ENCODE measurements around the gene ADAMTSL1. TPM values are rescaled to one million over a fixed set of nuclear protein-coding genes. Genes with fewer than 3 reads are reported as not detected.

The ADAMTSL1 gene
- total RNA-seq, 2 experiments from 2014 or later = not detected

DNA sequence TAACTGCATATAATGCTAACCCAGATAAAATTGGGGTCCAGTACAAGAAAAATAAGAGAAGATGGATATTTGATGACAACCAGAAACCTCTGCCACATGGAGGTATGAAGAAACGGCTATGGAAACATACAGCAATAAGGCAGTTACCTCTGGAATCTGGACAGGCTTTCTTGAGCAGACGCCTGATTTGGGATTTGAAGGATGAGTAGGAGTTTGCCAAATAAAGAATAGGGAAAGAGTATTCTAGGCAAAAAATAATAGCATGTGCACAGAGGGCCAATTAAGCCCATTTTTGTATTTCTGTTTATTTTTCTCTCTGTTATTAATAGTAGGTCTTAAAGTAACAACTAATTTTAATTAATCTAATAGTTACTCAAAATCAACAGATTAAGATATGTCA is 144.9 kb downstream of the ADAMTSL1 start:
- intact Hi-C loops (cut with micrococcal nuclease) = no loop called here
- TF ChIP-seq, protein P1, sequence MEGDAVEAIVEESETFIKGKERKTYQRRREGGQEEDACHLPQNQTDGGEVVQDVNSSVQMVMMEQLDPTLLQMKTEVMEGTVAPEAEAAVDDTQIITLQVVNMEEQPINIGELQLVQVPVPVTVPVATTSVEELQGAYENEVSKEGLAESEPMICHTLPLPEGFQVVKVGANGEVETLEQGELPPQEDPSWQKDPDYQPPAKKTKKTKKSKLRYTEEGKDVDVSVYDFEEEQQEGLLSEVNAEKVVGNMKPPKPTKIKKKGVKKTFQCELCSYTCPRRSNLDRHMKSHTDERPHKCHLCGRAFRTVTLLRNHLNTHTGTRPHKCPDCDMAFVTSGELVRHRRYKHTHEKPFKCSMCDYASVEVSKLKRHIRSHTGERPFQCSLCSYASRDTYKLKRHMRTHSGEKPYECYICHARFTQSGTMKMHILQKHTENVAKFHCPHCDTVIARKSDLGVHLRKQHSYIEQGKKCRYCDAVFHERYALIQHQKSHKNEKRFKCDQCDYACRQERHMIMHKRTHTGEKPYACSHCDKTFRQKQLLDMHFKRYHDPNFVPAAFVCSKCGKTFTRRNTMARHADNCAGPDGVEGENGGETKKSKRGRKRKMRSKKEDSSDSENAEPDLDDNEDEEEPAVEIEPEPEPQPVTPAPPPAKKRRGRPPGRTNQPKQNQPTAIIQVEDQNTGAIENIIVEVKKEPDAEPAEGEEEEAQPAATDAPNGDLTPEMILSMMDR (IDR thresholded peaks at IDR 0.05) = no peak

DNA sequence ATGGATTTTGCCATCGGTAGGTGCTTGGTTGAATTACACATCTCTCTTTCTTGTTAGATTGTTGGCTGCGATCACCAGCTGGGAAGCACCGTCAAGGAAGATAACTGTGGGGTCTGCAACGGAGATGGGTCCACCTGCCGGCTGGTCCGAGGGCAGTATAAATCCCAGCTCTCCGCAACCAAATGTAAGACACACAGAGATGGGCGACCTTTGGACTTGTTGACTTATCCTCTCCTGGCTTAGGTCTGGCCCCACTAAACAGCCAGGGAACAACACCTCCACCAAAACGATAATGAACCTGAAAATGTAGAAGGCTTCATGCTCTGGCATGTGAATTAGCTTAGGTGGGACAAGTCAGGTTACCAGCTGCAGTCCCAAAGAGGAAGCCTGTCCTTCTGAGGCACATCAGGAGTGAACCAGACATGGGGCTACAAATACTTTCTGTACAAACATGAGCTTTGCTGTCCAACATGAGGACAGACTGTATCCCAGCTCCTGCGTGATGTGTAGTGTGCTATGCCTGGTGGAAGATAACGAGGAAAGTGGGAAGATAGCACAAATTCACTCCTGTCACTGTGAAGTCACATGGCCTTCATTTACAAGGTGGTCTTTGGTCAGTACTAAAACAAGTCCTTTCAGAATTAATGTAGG is 148.4 kb downstream of the ADAMTSL1 start:
- intact Hi-C loops (cut with micrococcal nuclease) = no loop called here
- TF ChIP-seq, protein P1 (IDR thresholded peaks at IDR 0.05) = no peak
- Mint-ChIP-seq H3K27me3 (peaks cover 2% of the 10 kb centered on the region), H3K27ac (no peak overlapping the region), H3K4me3 (no peak overlapping the region), H3K4me1 (ENCODE audit: low read depth) (no peaks in the 10 kb centered on the region), H3K9me3 (no peaks in the 10 kb centered on the region), H3K36me3 (ENCODE audit: low read depth) (no peaks in the 10 kb centered on the region)
- ATAC-seq = no peak
- CTCF ChIA-PET = no interaction called here
- DNase-seq = no peak
- POLR2A ChIA-PET = no interaction called here

More for the DNA sequence above, 144.9 kb downstream of the ADAMTSL1 start:
- H3K27ac Mint-ChIP-seq = no peak overlapping the region
- no peak for ATAC-seq
- H3K4me1 Mint-ChIP-seq (ENCODE audit: low read depth) = no peaks in the 10 kb centered on the region
- H3K27me3 Mint-ChIP-seq = peaks cover 2% of the 10 kb centered on the region
- no peak for DNase-seq
- ChIA-PET CTCF (no interaction called here), POLR2A (no interaction called here)
- no peaks in the 10 kb centered on the region for H3K9me3 Mint-ChIP-seq
- H3K4me3 Mint-ChIP-seq = no peak overlapping the region
- no peaks in the 10 kb centered on the region for H3K36me3 Mint-ChIP-seq (ENCODE audit: low read depth)

DNA sequence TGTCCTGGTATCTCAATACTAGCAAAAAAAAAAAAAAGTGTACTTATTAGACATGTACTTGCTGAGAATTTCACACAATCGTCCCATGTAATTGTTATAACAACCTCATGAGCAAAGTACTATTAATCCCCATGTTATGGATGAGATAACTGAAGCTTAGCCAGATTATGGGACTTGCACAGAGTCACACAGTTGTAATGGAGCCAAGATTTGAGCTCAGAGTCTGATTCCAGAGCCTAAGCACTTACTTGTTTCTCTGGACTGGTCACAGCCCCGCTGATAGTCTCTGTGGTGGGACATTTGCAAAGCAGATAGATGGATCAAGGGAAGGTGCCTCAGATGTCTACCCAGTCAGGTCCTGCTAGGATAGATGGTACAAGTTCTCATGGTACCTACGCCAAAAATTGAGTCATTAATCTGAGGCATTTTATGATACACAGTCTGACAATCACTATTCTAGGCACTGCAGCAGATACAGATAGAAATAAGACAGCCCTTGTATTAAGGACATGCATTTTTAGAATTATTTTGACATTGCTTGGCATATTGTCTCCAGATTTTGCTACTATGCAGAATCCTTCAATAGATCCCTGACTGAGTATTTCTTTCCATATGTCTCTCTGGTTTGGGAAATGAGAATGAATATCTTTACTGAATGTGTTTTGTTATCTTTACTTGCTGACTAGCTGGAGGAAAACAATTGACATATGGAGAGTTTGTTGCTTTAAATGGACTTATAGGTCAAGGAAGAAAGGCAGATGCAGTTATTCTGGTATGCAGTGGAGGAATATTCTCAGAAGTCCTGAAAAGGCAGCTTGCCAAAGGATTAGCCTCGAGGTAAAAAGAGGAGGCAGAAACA is 149.5 kb downstream of the ADAMTSL1 start:
- ChIA-PET CTCF (no interaction called here), POLR2A (interaction anchor here (0.9 kb wide), 1 partner anchor 104 kb away, joined by 3 read pairs; no protein-coding TSS in a partner anchor)
- ATAC-seq (no peak), DNase-seq (no peak)
- Mint-ChIP-seq H3K27ac (no peak overlapping the region), H3K4me1 (ENCODE audit: low read depth) (no peaks in the 10 kb centered on the region), H3K9me3 (no peaks in the 10 kb centered on the region), H3K36me3 (ENCODE audit: low read depth) (no peaks in the 10 kb centered on the region), H3K4me3 (no peak overlapping the region), H3K27me3 (peaks cover 2% of the 10 kb centered on the region)
- TF ChIP-seq, protein P1 (IDR thresholded peaks at IDR 0.05) = no peak
- intact Hi-C loops (cut with micrococcal nuclease) = no loop called here

DNA sequence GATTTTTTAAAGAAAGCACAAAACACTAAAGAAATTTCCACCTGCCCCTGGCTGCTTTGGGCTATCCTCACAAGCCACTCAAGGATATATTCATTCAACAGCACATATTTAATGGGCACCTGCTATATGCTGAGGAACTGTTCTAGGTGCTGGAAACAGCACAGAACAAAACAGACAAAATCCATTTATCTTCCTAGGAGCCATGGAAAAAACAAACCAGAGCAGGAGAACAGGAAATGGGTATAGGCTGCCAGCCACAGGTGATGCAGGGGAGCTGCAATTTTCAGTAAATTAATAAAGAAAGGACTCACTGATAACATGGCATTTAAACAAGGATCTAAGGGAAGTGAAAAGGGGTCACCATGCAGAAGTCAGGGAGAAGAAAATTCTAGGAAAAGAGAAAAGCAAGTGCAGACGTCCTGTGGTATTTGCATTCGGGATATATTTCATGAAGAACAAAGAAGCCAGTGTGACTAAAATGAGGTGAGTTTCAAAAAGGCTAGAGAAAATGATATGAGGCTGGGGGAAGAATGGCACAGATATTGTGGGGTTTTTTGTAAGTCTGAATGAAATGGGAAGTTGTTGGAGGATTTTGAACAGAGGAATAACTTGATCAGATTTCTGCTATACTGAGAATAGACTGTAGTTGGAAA is 152.2 kb downstream of the ADAMTSL1 start:
- POLR2A ChIA-PET = no interaction called here

More for the DNA sequence above, 152.2 kb downstream of the ADAMTSL1 start:
- intact Hi-C loops (cut with micrococcal nuclease) = no loop called here
- no peak overlapping the region for H3K4me3 Mint-ChIP-seq
- peaks cover 2% of the 10 kb centered on the region for H3K27me3 Mint-ChIP-seq
- no peak overlapping the region for H3K27ac Mint-ChIP-seq
- H3K9me3 Mint-ChIP-seq = no peaks in the 10 kb centered on the region
- CTCF ChIA-PET = no interaction called here
- ATAC-seq (no peak), DNase-seq (no peak)
- TF ChIP-seq, protein P1 (IDR thresholded peaks at IDR 0.05) = no peak
- H3K36me3 Mint-ChIP-seq (ENCODE audit: low read depth) = no peaks in the 10 kb centered on the region
- H3K4me1 Mint-ChIP-seq (ENCODE audit: low read depth) = no peaks in the 10 kb centered on the region
